T-helper 2 cell treated with Interferon-gamma antibody and Interleukin-4, amounts not matched to agents 5 μg/mL and 100 μg/mL, for 36 hours (primary cell): ENCODE results near the gene CCDC172.

Experiments
- DNase-seq: peaks from one replicate; pipeline ENCODE4 v3.0.0; 2021; ENCODE audit warnings: low spot score
- H3K27ac Mint-ChIP-seq: one replicate; pipeline ENCODE4 v1.8.0; 2021; ENCODE audit warnings: mild to moderate bottlenecking, mixed read lengths
- H3K27me3 Mint-ChIP-seq: one replicate; pipeline ENCODE4 v1.8.0; 2021; ENCODE audit warnings: low read depth, mixed read lengths
- H3K36me3 Mint-ChIP-seq: one replicate; pipeline ENCODE4 v1.8.0; 2021; ENCODE audit warnings: low read depth, mixed read lengths
- H3K4me1 Mint-ChIP-seq: one replicate; pipeline ENCODE4 v1.8.0; 2021; ENCODE audit warnings: low read depth, mixed read lengths
- H3K4me3 Mint-ChIP-seq: one replicate; pipeline ENCODE4 v1.8.0; 2022; ENCODE audit warnings: mild to moderate bottlenecking, moderate library complexity, mixed read lengths
- H3K9me3 Mint-ChIP-seq: one replicate; pipeline ENCODE4 v1.8.0; 2021; ENCODE audit warnings: mixed read lengths

CCDC172 gene

GRCh38 chr10:116311016-116311415 is 13.2 kb upstream of the CCDC172 start:
- H3K9me3 Mint-ChIP-seq = no peaks in the 10 kb centered on the region
- no peaks in the 10 kb centered on the region for H3K27me3 Mint-ChIP-seq
- no peak overlapping the region for H3K4me3 Mint-ChIP-seq
- DNase-seq = no peak
- H3K4me1 Mint-ChIP-seq = no peaks in the 10 kb centered on the region
- H3K36me3 Mint-ChIP-seq = no peaks in the 10 kb centered on the region
- no peak overlapping the region for H3K27ac Mint-ChIP-seq

- Mint-ChIP-seq H3K9me3 (no peaks in the 10 kb centered on the region), H3K4me1 (no peaks in the 10 kb centered on the region), H3K4me3 (no peak overlapping the region), H3K27ac (no peak overlapping the region), H3K27me3 (no peaks in the 10 kb centered on the region), H3K36me3 (no peaks in the 10 kb centered on the region)
- DNase-seq = no peak
Measured at GRCh38 chr10:116311706-116312490, 12.3 kb upstream of the CCDC172 start.

- Mint-ChIP-seq H3K27me3 (no peaks in the 10 kb centered on the region), H3K4me1 (no peaks in the 10 kb centered on the region), H3K9me3 (no peaks in the 10 kb centered on the region), H3K36me3 (no peaks in the 10 kb centered on the region), H3K27ac (no peak overlapping the region), H3K4me3 (no peak overlapping the region)
- no peak for DNase-seq
Measured at GRCh38 chr10:116312548-116312947, 11.7 kb upstream of the CCDC172 start.

- Mint-ChIP-seq H3K36me3 (no peaks in the 10 kb centered on the region), H3K4me3 (no peak overlapping the region), H3K9me3 (no peaks in the 10 kb centered on the region), H3K4me1 (no peaks in the 10 kb centered on the region), H3K27me3 (no peaks in the 10 kb centered on the region), H3K27ac (no peak overlapping the region)
- no peak for DNase-seq
Measured at GRCh38 chr10:116316503-116316902, 7.7 kb upstream of the CCDC172 start.

- H3K4me1 Mint-ChIP-seq = no peaks in the 10 kb centered on the region
- H3K4me3 Mint-ChIP-seq = no peak overlapping the region
- DNase-seq = no peak
- no peak overlapping the region for H3K27ac Mint-ChIP-seq
- no peaks in the 10 kb centered on the region for H3K27me3 Mint-ChIP-seq
- no peaks in the 10 kb centered on the region for H3K9me3 Mint-ChIP-seq
- no peaks in the 10 kb centered on the region for H3K36me3 Mint-ChIP-seq
Measured at GRCh38 chr10:116324951-116325635, 845 bp downstream of the CCDC172 start.

DNA sequence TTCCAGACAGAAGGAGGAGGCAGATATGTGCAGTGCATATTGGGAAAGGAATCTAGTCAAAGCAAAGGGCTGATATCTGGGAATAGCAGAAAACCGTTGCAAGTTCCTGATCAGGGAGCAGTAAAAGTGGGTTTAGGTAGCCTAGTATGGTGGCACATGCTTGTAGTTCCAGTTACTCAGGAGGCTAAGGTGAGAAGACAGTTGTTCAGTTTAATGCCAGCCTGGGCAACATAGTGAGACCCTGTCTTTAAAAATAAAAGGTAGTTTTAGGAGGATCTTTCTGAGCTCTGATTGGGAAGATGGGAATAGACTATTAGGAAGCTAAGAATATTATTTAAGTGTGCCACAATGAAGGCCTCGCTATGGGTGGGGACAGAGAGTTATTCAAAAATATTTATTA is 1.7 kb downstream of the CCDC172 start:
- Mint-ChIP-seq H3K36me3 (no peaks in the 10 kb centered on the region), H3K27ac (no peak overlapping the region), H3K27me3 (no peaks in the 10 kb centered on the region), H3K4me1 (no peaks in the 10 kb centered on the region), H3K4me3 (no peak overlapping the region), H3K9me3 (no peaks in the 10 kb centered on the region)
- DNase-seq = no peak

DNA sequence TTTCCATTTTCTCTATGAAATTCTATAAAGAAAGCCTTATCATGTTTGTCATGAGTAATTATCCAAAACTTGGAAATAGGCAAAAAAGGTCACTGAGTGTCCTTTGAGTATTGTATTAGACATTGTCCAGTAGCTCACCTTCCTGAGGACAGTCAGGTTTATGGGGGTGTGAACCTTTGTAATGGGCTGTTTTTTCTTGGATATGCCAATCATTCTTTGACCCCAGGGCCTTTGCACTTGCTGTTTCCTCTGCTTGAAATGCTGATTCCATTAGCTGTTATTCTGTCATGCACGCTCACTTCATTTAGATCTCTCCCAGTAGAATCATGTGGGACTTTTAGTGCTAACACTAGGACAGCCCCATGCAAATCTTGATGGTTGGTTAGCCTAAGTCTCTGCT is 4.9 kb downstream of the CCDC172 start:
- no peaks in the 10 kb centered on the region for H3K36me3 Mint-ChIP-seq
- no peak for DNase-seq
- no peaks in the 10 kb centered on the region for H3K9me3 Mint-ChIP-seq
- no peaks in the 10 kb centered on the region for H3K4me1 Mint-ChIP-seq
- no peaks in the 10 kb centered on the region for H3K27me3 Mint-ChIP-seq
- H3K27ac Mint-ChIP-seq = no peak overlapping the region
- no peak overlapping the region for H3K4me3 Mint-ChIP-seq

DNA sequence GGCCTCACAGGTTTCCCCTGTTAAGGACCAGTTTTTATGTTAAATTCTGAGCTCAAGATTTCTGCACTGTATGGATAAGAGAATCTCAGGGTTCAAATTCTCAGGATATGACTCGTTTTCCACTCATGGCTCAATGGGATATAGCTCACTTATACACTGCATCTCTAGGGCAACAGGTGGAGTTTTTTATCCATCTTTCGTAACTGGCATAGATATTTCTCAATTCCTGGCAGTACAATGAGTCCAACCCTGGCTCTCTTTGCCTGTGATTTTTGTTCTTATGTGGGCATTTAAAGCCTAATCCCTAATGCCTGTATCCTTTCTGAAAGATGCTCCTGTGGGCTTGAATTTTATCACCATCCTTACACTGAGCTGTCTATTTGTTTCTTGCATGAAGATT is 7.6 kb downstream of the CCDC172 start:
- no peaks in the 10 kb centered on the region for H3K9me3 Mint-ChIP-seq
- H3K27me3 Mint-ChIP-seq = no peaks in the 10 kb centered on the region
- no peak overlapping the region for H3K27ac Mint-ChIP-seq
- no peak for DNase-seq
- no peaks in the 10 kb centered on the region for H3K4me1 Mint-ChIP-seq
- no peaks in the 10 kb centered on the region for H3K36me3 Mint-ChIP-seq
- H3K4me3 Mint-ChIP-seq = no peak overlapping the region

DNA sequence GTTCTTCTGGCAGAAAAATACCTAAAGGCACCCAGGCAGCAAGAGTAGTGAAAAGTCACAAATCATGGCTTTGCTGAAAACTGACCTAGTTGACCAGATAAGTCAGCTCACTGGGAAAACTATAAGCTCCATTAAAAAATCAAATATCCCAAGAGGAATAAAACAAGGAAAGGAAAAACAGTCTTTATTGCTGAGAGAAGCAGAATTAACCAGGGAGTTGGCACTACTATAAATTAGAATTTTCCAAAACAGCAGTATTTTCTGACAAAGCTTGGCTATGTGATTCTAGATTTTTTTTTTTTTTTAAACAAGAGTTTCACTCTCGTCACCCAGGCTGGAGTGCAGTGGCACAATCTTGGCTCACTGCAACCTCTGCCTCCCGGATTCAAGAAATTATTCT is 12.6 kb downstream of the CCDC172 start:
- H3K4me1 Mint-ChIP-seq = no peaks in the 10 kb centered on the region
- no peak overlapping the region for H3K27ac Mint-ChIP-seq
- no peaks in the 10 kb centered on the region for H3K9me3 Mint-ChIP-seq
- no peak overlapping the region for H3K4me3 Mint-ChIP-seq
- no peaks in the 10 kb centered on the region for H3K36me3 Mint-ChIP-seq
- H3K27me3 Mint-ChIP-seq = no peaks in the 10 kb centered on the region
- no peak for DNase-seq

DNA sequence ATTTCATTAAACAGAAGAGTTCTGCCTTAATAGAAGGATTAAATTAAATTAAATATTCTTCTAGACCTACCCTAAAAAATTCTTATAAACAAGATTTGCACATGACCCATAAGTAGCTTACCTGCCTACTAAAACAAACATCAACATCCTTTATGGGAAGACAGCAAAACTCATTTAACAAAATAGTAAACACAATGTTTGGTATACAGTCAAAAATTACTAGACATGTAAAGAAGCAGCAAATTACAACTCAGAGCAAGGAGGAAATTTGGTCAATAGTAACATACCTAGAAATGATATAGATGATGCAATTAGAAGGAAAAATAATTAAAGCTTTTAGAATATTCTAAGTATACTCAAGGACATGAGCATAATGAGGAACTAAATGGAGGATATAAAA is 27.9 kb downstream of the CCDC172 start:
- no peak for DNase-seq
- Mint-ChIP-seq H3K36me3 (no peaks in the 10 kb centered on the region), H3K9me3 (no peaks in the 10 kb centered on the region), H3K4me3 (no peak overlapping the region), H3K27me3 (no peaks in the 10 kb centered on the region), H3K27ac (no peak overlapping the region), H3K4me1 (no peaks in the 10 kb centered on the region)

GRCh38 chr10:116353817-116354216 is 29.6 kb downstream of the CCDC172 start:
- Mint-ChIP-seq H3K4me1 (no peaks in the 10 kb centered on the region), H3K36me3 (no peaks in the 10 kb centered on the region), H3K27me3 (no peaks in the 10 kb centered on the region), H3K27ac (no peak overlapping the region), H3K4me3 (no peak overlapping the region), H3K9me3 (no peaks in the 10 kb centered on the region)
- DNase-seq = no peak

DNA sequence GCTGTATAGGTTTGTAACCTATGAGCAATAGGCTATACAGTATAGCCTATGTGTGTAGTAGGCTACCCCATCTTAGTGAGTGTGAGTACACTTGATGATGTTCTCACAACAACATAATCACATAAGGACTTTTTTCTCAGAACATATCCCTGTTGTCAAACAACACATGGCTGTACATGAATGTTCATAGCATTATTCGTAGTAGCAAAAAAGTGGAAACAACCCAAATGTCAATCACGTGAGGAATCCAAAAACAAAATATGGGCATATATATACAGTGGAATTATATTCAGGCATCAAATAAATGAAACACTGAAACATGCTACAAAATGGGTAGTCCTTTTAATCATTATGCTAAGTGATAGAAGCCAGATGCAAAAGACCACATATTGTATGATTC is 31.1 kb downstream of the CCDC172 start:
- DNase-seq = no peak
- H3K27ac Mint-ChIP-seq = no peak overlapping the region
- H3K9me3 Mint-ChIP-seq = no peaks in the 10 kb centered on the region
- no peaks in the 10 kb centered on the region for H3K36me3 Mint-ChIP-seq
- H3K27me3 Mint-ChIP-seq = no peaks in the 10 kb centered on the region
- no peak overlapping the region for H3K4me3 Mint-ChIP-seq
- no peaks in the 10 kb centered on the region for H3K4me1 Mint-ChIP-seq

DNA sequence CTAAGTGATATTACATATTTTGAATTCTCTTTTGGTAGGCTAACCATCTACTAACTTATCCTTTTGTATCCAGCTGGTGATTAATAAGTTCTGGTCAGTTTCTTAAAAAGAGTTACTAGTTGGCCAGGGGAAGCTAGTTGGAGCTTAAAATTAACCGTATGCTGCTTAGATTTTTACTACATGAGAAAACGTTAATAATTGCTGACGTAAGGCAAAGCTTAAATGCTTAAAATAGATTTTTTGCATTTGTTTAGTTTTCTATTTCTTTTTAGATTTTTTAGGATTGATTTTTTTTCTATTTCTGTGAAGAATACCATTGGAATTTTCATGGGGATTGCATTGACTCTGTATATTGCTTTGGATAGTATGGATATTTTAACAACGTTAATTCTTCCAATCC is 32.6 kb downstream of the CCDC172 start:
- Mint-ChIP-seq H3K4me1 (no peaks in the 10 kb centered on the region), H3K36me3 (no peaks in the 10 kb centered on the region), H3K27ac (no peak overlapping the region)

DNA sequence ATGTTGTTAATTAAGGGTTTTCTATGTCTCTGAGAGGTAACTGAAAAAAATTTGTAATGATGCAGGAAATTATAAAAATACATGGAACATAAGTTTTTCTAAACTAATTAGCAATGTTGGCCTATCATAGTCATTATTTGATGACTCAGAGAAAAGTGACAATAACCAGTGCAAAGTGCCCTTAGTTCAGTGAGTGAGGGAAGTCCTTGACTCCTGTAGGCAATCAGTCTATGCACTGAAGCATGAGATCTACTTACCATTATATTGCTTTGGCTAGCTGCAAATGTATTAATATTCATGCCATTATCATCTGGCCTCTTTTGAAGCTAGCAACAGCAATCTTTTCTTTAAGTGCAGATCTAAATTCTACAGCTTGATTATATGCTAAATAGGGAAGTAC is 40.6 kb downstream of the CCDC172 start:
- no peak for DNase-seq
- Mint-ChIP-seq H3K4me3 (no peak overlapping the region), H3K27ac (no peak overlapping the region), H3K9me3 (no peaks in the 10 kb centered on the region), H3K27me3 (no peaks in the 10 kb centered on the region), H3K4me1 (no peaks in the 10 kb centered on the region), H3K36me3 (no peaks in the 10 kb centered on the region)

More for the DNA sequence above, 32.6 kb downstream of the CCDC172 start:
- no peak overlapping the region for H3K4me3 Mint-ChIP-seq
- H3K27me3 Mint-ChIP-seq = no peaks in the 10 kb centered on the region
- no peaks in the 10 kb centered on the region for H3K9me3 Mint-ChIP-seq
- no peak for DNase-seq

GRCh38 chr10:116371737-116372136 is 47.5 kb downstream of the CCDC172 start:
- no peaks in the 10 kb centered on the region for H3K9me3 Mint-ChIP-seq
- H3K4me1 Mint-ChIP-seq = no peaks in the 10 kb centered on the region
- H3K27ac Mint-ChIP-seq = no peak overlapping the region
- H3K4me3 Mint-ChIP-seq = no peak overlapping the region
- H3K36me3 Mint-ChIP-seq = no peaks in the 10 kb centered on the region
- no peaks in the 10 kb centered on the region for H3K27me3 Mint-ChIP-seq
- no peak for DNase-seq
